ENCODE data around the gene AHCYL1.
"Not testable (repeated sequence)": the region's sequence is repeated elsewhere in the genome, so short reads cannot be mapped to it uniquely, and the experiment has no call there.

Gene AHCYL1

GRCh38 chr1:110002695-110003094 lies 18.1 kb downstream of the AHCYL1 start:
- no peak for DNase-seq (ENCODE audit: low read depth)

- no peak for DNase-seq (ENCODE audit: low read depth)
These were observed 19.3 kb downstream of the AHCYL1 start for GRCh38 chr1:110003747-110004428.

- DNase-seq (ENCODE audit: low read depth), result no peak
These were observed 20.0 kb downstream of the AHCYL1 start for GRCh38 chr1:110004583-110004982.

- DNase-seq (ENCODE audit: low read depth), result no peak
These were observed 21.4 kb downstream of the AHCYL1 start for GRCh38 chr1:110005971-110006370.

- DNase-seq (ENCODE audit: low read depth), result no peak
These were observed 22.0 kb downstream of the AHCYL1 start for GRCh38 chr1:110006516-110006915.

GRCh38 chr1:110007046-110007830 lies 22.7 kb downstream of the AHCYL1 start:
- no peak for DNase-seq (ENCODE audit: low read depth)

- no peak for DNase-seq (ENCODE audit: low read depth)
These were observed 24.5 kb downstream of the AHCYL1 start for GRCh38 chr1:110008971-110009565.

- no peak for DNase-seq (ENCODE audit: low read depth)
These were observed 27.0 kb downstream of the AHCYL1 start for GRCh38 chr1:110011527-110012041.

- DNase-seq (ENCODE audit: low read depth), result no peak
These were observed 27.7 kb downstream of the AHCYL1 start for GRCh38 chr1:110012100-110012780.

- no peak for DNase-seq (ENCODE audit: low read depth)
These were observed 33.2 kb downstream of the AHCYL1 start for GRCh38 chr1:110017792-110018191.

GRCh38 chr1:110018396-110018795 lies 33.8 kb downstream of the AHCYL1 start:
- DNase-seq (ENCODE audit: low read depth), result no peak

GRCh38 chr1:110019770-110020169 lies 35.2 kb downstream of the AHCYL1 start:
- no peak for DNase-seq (ENCODE audit: low read depth)

GRCh38 chr1:110021285-110021684 lies 36.7 kb downstream of the AHCYL1 start:
- no peak for DNase-seq (ENCODE audit: low read depth)

GRCh38 chr1:110024613-110025012 lies 40.0 kb downstream of the AHCYL1 start:
- DNase-seq (ENCODE audit: low read depth), result no peak

GRCh38 chr1:110030687-110031086 lies 46.1 kb downstream of the AHCYL1 start:
- DNase-seq (ENCODE audit: low read depth), result not testable (repeated sequence)

- DNase-seq (ENCODE audit: low read depth), result no peak
These were observed 47.8 kb downstream of the AHCYL1 start for GRCh38 chr1:110032327-110032726.

- DNase-seq (ENCODE audit: low read depth), result no peak
These were observed 48.9 kb downstream of the AHCYL1 start for GRCh38 chr1:110033421-110033820.

- no peak for DNase-seq (ENCODE audit: low read depth)
These were observed 49.5 kb downstream of the AHCYL1 start for GRCh38 chr1:110034040-110034450.

- DNase-seq (ENCODE audit: low read depth), result peak; percentile 83
These were observed 50.1 kb downstream of the AHCYL1 start, which contains the start of gene STRIP1 for GRCh38 chr1:110034451-110035235. Gene STRIP1 (plus strand): TSS chr1:110034624. CDS start chr1:110034638, 14 bp downstream.

GRCh38 chr1:110035236-110035752 lies 50.7 kb downstream of the AHCYL1 start:
- DNase-seq (ENCODE audit: low read depth), result no peak

GRCh38 chr1:110038271-110038670 lies 53.7 kb downstream of the AHCYL1 start:
- DNase-seq (ENCODE audit: low read depth), result no peak

Data from stimulated activated CD8-positive, alpha-beta memory T cell treated with anti-CD3 and anti-CD28 coated beads, Interleukin-15, amount 100 ng/mL, for 1 hour (primary cell).